Smooth muscle cell (in vitro differentiated cells): ENCODE results near the gene CNST. TPM values are rescaled to one million over a fixed set of nuclear protein-coding genes. Genes with fewer than 3 reads are reported as not detected.

Source experiments
- DNase-seq: peaks from one replicate; lab custom pipeline; 2025; ENCODE audit not compliant: unreplicated experiment; lab: John Stamatoyannopoulos, UW
- H2AFZ ChIP-seq: fragments of 200-600 bp; sonication (generic); 2 replicates; pipeline ENCODE4 v1.6.0; 2016; ENCODE audit warnings: antibody characterized with exemption, low read depth, mild to moderate bottlenecking
- H3F3A ChIP-seq: fragments of 200-600 bp; sonication (generic); 2 replicates; pipeline ENCODE4 v1.6.0; 2017; ENCODE audit warnings: antibody characterized with exemption, low read depth
- H3K27ac ChIP-seq: fragments of 200-600 bp; sonication (generic); 2 replicates; pipeline ENCODE4 v1.5.1; 2016; ENCODE audit warnings: low read depth, mild to moderate bottlenecking
- H3K27me3 ChIP-seq: fragments of 200-600 bp; sonication (generic); 2 replicates; pipeline ENCODE4 v1.6.1; 2016; ENCODE audit warnings: low read depth, mild to moderate bottlenecking
- H3K36me3 ChIP-seq: fragments of 200-600 bp; sonication (generic); 2 replicates; pipeline ENCODE4 v1.5.1; 2016; ENCODE audit warnings: low read depth
- H3K4me1 ChIP-seq: fragments of 200-600 bp; sonication (generic); 2 replicates; pipeline ENCODE4 v1.5.1; 2016; ENCODE audit warnings: low read depth
- H3K4me2 ChIP-seq: fragments of 200-600 bp; sonication (generic); 2 replicates; pipeline ENCODE4 v1.6.0; 2016; ENCODE audit warnings: mild to moderate bottlenecking
- H3K4me3 ChIP-seq: fragments of 200-600 bp; sonication (generic); 2 replicates; pipeline ENCODE4 v1.5.1; 2016; ENCODE audit warnings: mild to moderate bottlenecking
- H3K79me2 ChIP-seq: fragments of 200-600 bp; sonication (generic); 2 replicates; pipeline ENCODE4 v1.6.0; 2016; ENCODE audit warnings: low read depth, mild to moderate bottlenecking
- H3K9ac ChIP-seq: fragments of 200-600 bp; sonication (generic); 2 replicates; pipeline ENCODE4 v1.6.0; 2016; ENCODE audit warnings: low read depth
- H3K9me3 ChIP-seq: fragments of 200-600 bp; sonication (generic); replicated peaks from 2 replicates; pipeline ENCODE4 v1.5.1; 2016; ENCODE audit warnings: low read depth
- H4K20me1 ChIP-seq: fragments of 200-600 bp; sonication (generic); 2 replicates; pipeline ENCODE4 v1.6.0; 2016; ENCODE audit warnings: low read depth
- WGBS: methylation state at CpG from one replicate; pipeline ENCODE4 v1.1.7; 2016; ENCODE audit warnings: low lambda C conversion rate; 5-methylcytosine and 5-hydroxymethylcytosine counted together
- polyA plus RNA-seq: library from polyadenylated mRNA; unstranded; fragments of >200 nt; fragmentation: Nextera tagmentation; extraction: Ambion mirVana; gene quantifications from 2 replicates; pipeline ENCODE4 v1.2.1, GENCODE V29; 2016
- total RNA-seq: library from RNA; depleted of rRNA; stranded (reverse); fragments of >200 nt; gene quantifications from 2 replicates; pipeline ENCODE4 v1.2.3, GENCODE V29; 2014
- TF ChIP-seq, protein P1 (sequence below): fragments of 200-600 bp; sonication (generic); IDR thresholded peaks from 2 replicates; pipeline ENCODE4 v1.5.1; 2017; ENCODE audit warnings: borderline replicate concordance, mild to moderate bottlenecking, antibody characterized with exemption; ENCODE audit not compliant: insufficient read depth, poor library complexity, severe bottlenecking

Gene CNST
- total and polyA plus RNA-seq, 2 experiments from 2014 or later: 6.7 to 16.9 TPM

DNA sequence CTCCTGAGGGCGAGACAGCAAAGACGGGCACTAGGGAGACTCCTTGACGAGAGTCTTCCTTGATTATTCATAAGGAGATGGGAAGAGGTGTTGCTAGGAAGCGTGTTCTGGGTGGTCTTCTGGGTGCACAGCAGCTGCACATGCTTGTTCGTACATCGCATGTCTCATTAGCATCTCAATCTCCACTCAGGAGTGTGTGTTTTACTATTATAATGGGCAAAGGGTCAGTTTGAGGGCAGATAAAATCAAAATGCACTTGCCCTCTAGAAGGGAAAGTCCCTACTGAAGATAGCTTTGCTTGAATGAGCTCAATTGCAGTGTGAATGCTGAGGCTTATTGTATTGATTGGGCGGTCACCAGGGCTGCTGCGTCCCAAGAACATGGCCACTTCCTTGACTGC, 107.8 kb downstream of the CNST start:
- no peaks in the 10 kb centered on the region for H3K79me2 ChIP-seq
- TF ChIP-seq, protein P1, sequence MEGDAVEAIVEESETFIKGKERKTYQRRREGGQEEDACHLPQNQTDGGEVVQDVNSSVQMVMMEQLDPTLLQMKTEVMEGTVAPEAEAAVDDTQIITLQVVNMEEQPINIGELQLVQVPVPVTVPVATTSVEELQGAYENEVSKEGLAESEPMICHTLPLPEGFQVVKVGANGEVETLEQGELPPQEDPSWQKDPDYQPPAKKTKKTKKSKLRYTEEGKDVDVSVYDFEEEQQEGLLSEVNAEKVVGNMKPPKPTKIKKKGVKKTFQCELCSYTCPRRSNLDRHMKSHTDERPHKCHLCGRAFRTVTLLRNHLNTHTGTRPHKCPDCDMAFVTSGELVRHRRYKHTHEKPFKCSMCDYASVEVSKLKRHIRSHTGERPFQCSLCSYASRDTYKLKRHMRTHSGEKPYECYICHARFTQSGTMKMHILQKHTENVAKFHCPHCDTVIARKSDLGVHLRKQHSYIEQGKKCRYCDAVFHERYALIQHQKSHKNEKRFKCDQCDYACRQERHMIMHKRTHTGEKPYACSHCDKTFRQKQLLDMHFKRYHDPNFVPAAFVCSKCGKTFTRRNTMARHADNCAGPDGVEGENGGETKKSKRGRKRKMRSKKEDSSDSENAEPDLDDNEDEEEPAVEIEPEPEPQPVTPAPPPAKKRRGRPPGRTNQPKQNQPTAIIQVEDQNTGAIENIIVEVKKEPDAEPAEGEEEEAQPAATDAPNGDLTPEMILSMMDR: no peak
- H3K9ac ChIP-seq: no peak overlapping the region
- H3K27me3 ChIP-seq: no peaks in the 10 kb centered on the region
- no peak overlapping the region for H2AFZ ChIP-seq
- H3F3A ChIP-seq: no peaks in the 10 kb centered on the region
- H3K4me3 ChIP-seq: no peak overlapping the region
- no peaks in the 10 kb centered on the region for H4K20me1 ChIP-seq
- H3K4me2 ChIP-seq: no peak overlapping the region
- 96% methylated on average over 8 of the region's 8 CpGs for WGBS
- H3K4me1 ChIP-seq: no peaks in the 10 kb centered on the region
- DNase-seq: no peak
- H3K9me3 ChIP-seq: no peaks in the 10 kb centered on the region
- H3K36me3 ChIP-seq: no peaks in the 10 kb centered on the region
- no peak overlapping the region for H3K27ac ChIP-seq

- Histone ChIP-seq H3K27ac (no peak overlapping the region), H3K36me3 (no peaks in the 10 kb centered on the region), H2AFZ (no peak overlapping the region), H3K79me2 (no peaks in the 10 kb centered on the region), H3F3A (peaks cover 3% of the 10 kb centered on the region), H3K4me3 (no peak overlapping the region), H4K20me1 (no peaks in the 10 kb centered on the region), H3K9me3 (no peaks in the 10 kb centered on the region), H3K4me1 (no peaks in the 10 kb centered on the region), H3K9ac (no peak overlapping the region), H3K4me2 (no peak overlapping the region), H3K27me3 (no peaks in the 10 kb centered on the region)
- TF ChIP-seq, protein P1: no peak
- DNase-seq: no peak
- 38% methylated on average over 2 of the region's 2 CpGs for WGBS
Measured at GRCh38 chr1:246677842-246678241, 111.6 kb downstream of the CNST start.

DNA sequence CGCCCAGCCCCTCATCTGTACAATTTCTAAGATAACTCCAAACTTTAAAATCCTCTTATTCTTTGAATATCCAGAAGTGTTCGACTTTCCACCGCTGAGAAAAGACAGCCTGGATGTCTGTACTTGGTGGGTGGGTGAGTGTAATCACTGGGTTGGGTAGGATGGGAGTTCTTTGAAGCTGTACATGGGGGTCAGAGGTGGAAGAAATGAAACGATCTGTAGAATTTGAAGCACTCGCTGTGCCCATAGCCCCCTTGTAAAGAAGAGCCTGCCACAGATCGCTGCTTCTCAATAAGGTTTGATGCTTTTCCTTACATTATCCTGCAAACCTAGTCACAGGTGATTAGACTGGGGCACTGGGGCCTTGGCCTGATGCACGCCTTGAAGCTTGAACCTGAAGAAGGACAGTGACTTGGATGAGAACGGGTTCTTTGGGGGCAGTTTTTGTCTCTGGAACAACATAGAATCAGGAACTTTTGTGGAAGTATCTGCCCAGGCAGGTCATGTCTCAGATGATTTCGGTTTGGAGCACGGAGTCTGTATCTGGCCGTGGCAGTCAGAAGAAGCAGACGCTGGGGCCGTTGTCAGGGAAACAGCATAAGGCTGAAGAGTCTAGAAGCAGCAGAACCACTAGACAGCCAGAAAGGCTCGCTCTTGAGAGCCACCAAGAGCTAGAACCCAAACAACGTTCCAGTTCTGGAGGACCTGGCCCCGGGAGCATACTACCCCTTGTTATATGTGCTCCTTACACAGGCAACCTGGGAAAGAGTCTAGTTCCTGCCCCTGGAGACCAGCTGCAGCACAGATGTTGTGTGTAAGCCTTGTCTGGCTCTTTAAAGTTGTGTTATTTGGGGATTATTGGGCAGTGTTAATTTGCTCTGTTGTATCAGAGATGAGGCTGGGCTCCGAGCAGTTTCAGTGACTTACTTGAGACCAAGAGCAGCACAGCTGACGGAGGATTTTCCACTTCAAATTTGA, 112.8 kb downstream of the CNST start:
- Histone ChIP-seq H4K20me1 (no peaks in the 10 kb centered on the region), H3K9me3 (no peaks in the 10 kb centered on the region), H3K79me2 (no peaks in the 10 kb centered on the region), H3K36me3 (no peaks in the 10 kb centered on the region), H3F3A (peaks cover 3% of the 10 kb centered on the region), H3K4me2 (no peak overlapping the region), H3K27ac (no peak overlapping the region), H3K4me1 (no peaks in the 10 kb centered on the region), H3K27me3 (no peaks in the 10 kb centered on the region), H2AFZ (no peak overlapping the region), H3K9ac (no peak overlapping the region), H3K4me3 (no peak overlapping the region)
- DNase-seq: no peak
- 86% methylated on average over 18 of the region's 18 CpGs for WGBS
- TF ChIP-seq, protein P1: no peak
